Measurements from ENCODE around the gene CRYBA2. TPM values are rescaled to one million over a fixed set of nuclear protein-coding genes. Genes with fewer than 3 reads are reported as not detected.

Gene CRYBA2
- total RNA-seq, 1 experiment from 2014 or later, result not detected

GRCh38 chr2:218979846-218980734 is 13.1 kb downstream of the CRYBA2 start:
- Histone ChIP-seq H3K36me3 (ENCODE audit: insufficient read depth, low read length) (no peaks in the 10 kb centered on the region), H3K9ac (ENCODE audit: low read length) (peak overlapping the region; percentile 57), H3K4me2 (ENCODE audit: low read depth, low read length, poor library complexity, severe bottlenecking) (peak overlapping the region; percentile 62), H3K4me1 (ENCODE audit: low read length) (peaks cover 9% of the 10 kb centered on the region), H3K79me2 (ENCODE audit: low read length) (no peaks in the 10 kb centered on the region), H4K20me1 (ENCODE audit: insufficient read depth, low read depth, low read length) (no peaks in the 10 kb centered on the region), H3K9me2 (replicated peaks; ENCODE audit: insufficient read depth, low read length) (no peaks in the 10 kb centered on the region), H3K27ac (ENCODE audit: low read length) (no peak overlapping the region), H3K27me3 (ENCODE audit: low read length) (no peaks in the 10 kb centered on the region), H2AFZ (ENCODE audit: low read length) (peak overlapping the region; percentile 79; the same call in 1 of the 2 replicates), H3K4me3 (ENCODE audit: low read length) (peak overlapping the region; percentile 57; the same call in 1 of the 2 replicates), H3K9me3 (ENCODE audit: low read length) (no peaks in the 10 kb centered on the region)
- peak; percentile 95 for DNase-seq

- Histone ChIP-seq H3K9me2 (replicated peaks; ENCODE audit: insufficient read depth, low read length) (no peaks in the 10 kb centered on the region), H3K27ac (ENCODE audit: low read length) (no peak overlapping the region), H3K36me3 (ENCODE audit: insufficient read depth, low read length) (no peaks in the 10 kb centered on the region), H3K9ac (ENCODE audit: low read length) (no peak overlapping the region), H3K79me2 (ENCODE audit: low read length) (no peaks in the 10 kb centered on the region), H3K4me1 (ENCODE audit: low read length) (peaks cover 5% of the 10 kb centered on the region; the same call in 1 of the 2 replicates), H4K20me1 (ENCODE audit: insufficient read depth, low read depth, low read length) (no peaks in the 10 kb centered on the region), H3K4me2 (ENCODE audit: low read depth, low read length, poor library complexity, severe bottlenecking) (no peak overlapping the region), H3K27me3 (ENCODE audit: low read length) (no peaks in the 10 kb centered on the region), H3K9me3 (ENCODE audit: low read length) (no peaks in the 10 kb centered on the region), H3K4me3 (ENCODE audit: low read length) (no peak overlapping the region), H2AFZ (ENCODE audit: low read length) (no peak overlapping the region)
- DNase-seq, result no peak
Observed at GRCh38 chr2:218975060-218975777, 18.0 kb downstream of the CRYBA2 start.

GRCh38 chr2:218970894-218971293 is 22.3 kb downstream of the CRYBA2 start:
- Histone ChIP-seq H3K4me3 (ENCODE audit: low read length) (no peak overlapping the region), H4K20me1 (ENCODE audit: insufficient read depth, low read depth, low read length) (no peaks in the 10 kb centered on the region), H3K9me3 (ENCODE audit: low read length) (no peaks in the 10 kb centered on the region), H3K9ac (ENCODE audit: low read length) (no peak overlapping the region), H3K36me3 (ENCODE audit: insufficient read depth, low read length) (no peaks in the 10 kb centered on the region), H3K79me2 (ENCODE audit: low read length) (no peaks in the 10 kb centered on the region), H3K27ac (ENCODE audit: low read length) (no peak overlapping the region), H3K9me2 (replicated peaks; ENCODE audit: insufficient read depth, low read length) (no peaks in the 10 kb centered on the region), H3K27me3 (ENCODE audit: low read length) (no peaks in the 10 kb centered on the region), H2AFZ (ENCODE audit: low read length) (no peak overlapping the region), H3K4me1 (ENCODE audit: low read length) (no peaks in the 10 kb centered on the region), H3K4me2 (ENCODE audit: low read depth, low read length, poor library complexity, severe bottlenecking) (no peak overlapping the region)
- DNase-seq, result no peak

GRCh38 chr2:218964041-218964771 is 29.0 kb downstream of the CRYBA2 start:
- Histone ChIP-seq H3K27ac (ENCODE audit: low read length) (no peak overlapping the region), H3K9me3 (ENCODE audit: low read length) (no peaks in the 10 kb centered on the region), H4K20me1 (ENCODE audit: insufficient read depth, low read depth, low read length) (no peaks in the 10 kb centered on the region), H2AFZ (ENCODE audit: low read length) (no peak overlapping the region), H3K4me3 (ENCODE audit: low read length) (no peak overlapping the region), H3K9me2 (replicated peaks; ENCODE audit: insufficient read depth, low read length) (no peaks in the 10 kb centered on the region), H3K36me3 (ENCODE audit: insufficient read depth, low read length) (no peaks in the 10 kb centered on the region), H3K4me2 (ENCODE audit: low read depth, low read length, poor library complexity, severe bottlenecking) (peak overlapping the region; percentile 36), H3K27me3 (ENCODE audit: low read length) (no peaks in the 10 kb centered on the region), H3K4me1 (ENCODE audit: low read length) (peaks cover 17% of the 10 kb centered on the region), H3K79me2 (ENCODE audit: low read length) (no peaks in the 10 kb centered on the region), H3K9ac (ENCODE audit: low read length) (no peak overlapping the region)
- peak; percentile 81 for DNase-seq

- Histone ChIP-seq H3K4me1 (ENCODE audit: low read length) (peaks cover 23% of the 10 kb centered on the region), H3K4me3 (ENCODE audit: low read length) (no peak overlapping the region), H3K4me2 (ENCODE audit: low read depth, low read length, poor library complexity, severe bottlenecking) (no peak overlapping the region), H3K9me2 (replicated peaks; ENCODE audit: insufficient read depth, low read length) (no peaks in the 10 kb centered on the region), H3K27ac (ENCODE audit: low read length) (no peak overlapping the region), H3K27me3 (ENCODE audit: low read length) (no peaks in the 10 kb centered on the region), H3K36me3 (ENCODE audit: insufficient read depth, low read length) (no peaks in the 10 kb centered on the region), H3K79me2 (ENCODE audit: low read length) (no peaks in the 10 kb centered on the region), H3K9ac (ENCODE audit: low read length) (no peak overlapping the region), H4K20me1 (ENCODE audit: insufficient read depth, low read depth, low read length) (no peaks in the 10 kb centered on the region), H3K9me3 (ENCODE audit: low read length) (no peaks in the 10 kb centered on the region), H2AFZ (ENCODE audit: low read length) (no peak overlapping the region)
- DNase-seq, result no peak
Observed at GRCh38 chr2:218963601-218964000, 29.6 kb downstream of the CRYBA2 start.

GRCh38 chr2:218962859-218963492 is 30.2 kb downstream of the CRYBA2 start:
- H3K27me3 ChIP-seq (ENCODE audit: low read length), result no peaks in the 10 kb centered on the region
- H3K27ac ChIP-seq (ENCODE audit: low read length), result no peak overlapping the region
- DNase-seq, result peak; percentile 56

GRCh38 chr2:218961651-218962570 is 31.3 kb downstream of the CRYBA2 start:
- Histone ChIP-seq H3K9me2 (replicated peaks; ENCODE audit: insufficient read depth, low read length) (no peaks in the 10 kb centered on the region), H3K9me3 (ENCODE audit: low read length) (no peaks in the 10 kb centered on the region), H3K4me2 (ENCODE audit: low read depth, low read length, poor library complexity, severe bottlenecking) (no peak overlapping the region), H3K9ac (ENCODE audit: low read length) (no peak overlapping the region), H3K36me3 (ENCODE audit: insufficient read depth, low read length) (no peaks in the 10 kb centered on the region), H2AFZ (ENCODE audit: low read length) (no peak overlapping the region), H3K79me2 (ENCODE audit: low read length) (no peaks in the 10 kb centered on the region), H3K27ac (ENCODE audit: low read length) (no peak overlapping the region), H3K4me1 (ENCODE audit: low read length) (peaks cover 24% of the 10 kb centered on the region), H3K27me3 (ENCODE audit: low read length) (no peaks in the 10 kb centered on the region), H3K4me3 (ENCODE audit: low read length) (no peak overlapping the region), H4K20me1 (ENCODE audit: insufficient read depth, low read depth, low read length) (no peaks in the 10 kb centered on the region)
- DNase-seq, result no peak

More at GRCh38 chr2:218962859-218963492, 30.2 kb downstream of the CRYBA2 start:
- Histone ChIP-seq H4K20me1 (ENCODE audit: insufficient read depth, low read depth, low read length) (no peaks in the 10 kb centered on the region), H3K4me2 (ENCODE audit: low read depth, low read length, poor library complexity, severe bottlenecking) (no peak overlapping the region), H2AFZ (ENCODE audit: low read length) (no peak overlapping the region), H3K36me3 (ENCODE audit: insufficient read depth, low read length) (no peaks in the 10 kb centered on the region), H3K79me2 (ENCODE audit: low read length) (no peaks in the 10 kb centered on the region), H3K4me1 (ENCODE audit: low read length) (peaks cover 24% of the 10 kb centered on the region), H3K9ac (ENCODE audit: low read length) (no peak overlapping the region), H3K4me3 (ENCODE audit: low read length) (no peak overlapping the region), H3K9me3 (ENCODE audit: low read length) (no peaks in the 10 kb centered on the region), H3K9me2 (replicated peaks; ENCODE audit: insufficient read depth, low read length) (no peaks in the 10 kb centered on the region)

Data from Karpas-422 (cell line).